ENCODE measurements around the gene KPNA2.

The KPNA2 gene

DNA sequence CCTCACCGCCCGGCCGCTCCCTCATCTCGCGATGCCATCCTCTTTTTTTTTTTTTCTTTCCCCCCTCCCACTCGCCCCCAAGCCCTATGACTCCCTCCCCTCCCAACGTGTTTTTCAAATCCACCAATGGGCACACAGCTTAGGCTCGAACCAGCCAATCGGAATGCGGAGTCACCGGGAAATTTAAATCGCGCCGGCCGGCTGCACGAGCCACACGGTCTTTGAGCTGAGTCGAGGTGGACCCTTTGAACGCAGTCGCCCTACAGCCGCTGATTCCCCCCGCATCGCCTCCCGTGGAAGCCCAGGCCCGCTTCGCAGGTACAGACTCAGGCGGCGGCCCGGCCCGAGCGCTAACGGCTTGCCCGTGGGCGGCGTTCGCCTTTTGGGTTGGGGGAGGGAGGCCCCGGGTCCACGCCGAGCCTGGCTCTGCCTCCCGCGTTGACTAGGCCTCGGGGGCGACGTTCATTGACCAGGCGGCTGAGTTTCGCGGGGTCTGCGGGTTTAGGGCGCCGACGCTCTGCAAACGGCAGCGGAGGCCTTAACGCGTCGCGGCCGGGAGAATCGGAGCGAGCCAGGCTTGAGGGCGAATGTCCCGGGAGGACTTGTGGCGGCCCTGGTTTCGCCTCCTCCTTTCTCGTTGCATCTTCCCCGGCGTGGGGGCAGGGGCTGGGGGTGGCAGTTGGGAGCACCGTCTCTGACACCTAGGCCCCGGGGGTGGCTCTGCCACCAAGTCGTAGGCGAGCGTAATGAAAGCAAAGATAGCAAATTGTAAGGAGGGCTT, at the start of gene KPNA2:
Gene KPNA2 (plus strand): TSS at position 213 of the 781 bp plus-strand sequence. CDS start 1,398 bp downstream, outside the sequence.
- peak; percentile 92 for DNase-seq (ENCODE audit: low read depth)
- H3K4me3 ChIP-seq (ENCODE audit: control insufficient read depth, low read depth, low read length) = peak within 1 kb of the TSS; percentile 87
- no peak for TF ChIP-seq CTCF (IDR thresholded peaks at IDR 0.05; ENCODE audit: control insufficient read depth, insufficient read depth, low read depth, low read length, missing control alignments)

DNA sequence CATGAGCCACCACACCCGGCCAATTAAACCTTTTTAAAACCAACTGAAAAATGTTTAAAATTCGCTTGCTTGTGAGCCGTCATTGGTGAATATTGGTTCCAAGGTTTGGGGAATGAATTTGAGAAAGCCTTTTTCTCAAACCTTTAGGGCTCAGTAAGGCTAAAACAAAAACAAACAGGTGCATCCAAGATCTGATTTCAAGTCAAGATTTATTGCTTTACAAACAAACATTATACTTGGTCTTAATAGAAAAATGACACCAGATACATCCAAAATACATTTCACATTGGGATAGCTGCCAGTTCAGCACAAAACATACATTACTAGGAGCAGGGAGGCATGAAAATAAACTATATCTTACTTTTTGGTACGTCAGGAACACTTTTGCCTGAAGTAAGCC, 44.6 kb upstream of the KPNA2 start:
- no peak overlapping the region for H3K4me3 ChIP-seq (ENCODE audit: control insufficient read depth, low read depth, low read length)
- no peak for DNase-seq (ENCODE audit: low read depth)
- TF ChIP-seq CTCF (IDR thresholded peaks at IDR 0.05; ENCODE audit: control insufficient read depth, insufficient read depth, low read depth, low read length, missing control alignments) = no peak

DNA sequence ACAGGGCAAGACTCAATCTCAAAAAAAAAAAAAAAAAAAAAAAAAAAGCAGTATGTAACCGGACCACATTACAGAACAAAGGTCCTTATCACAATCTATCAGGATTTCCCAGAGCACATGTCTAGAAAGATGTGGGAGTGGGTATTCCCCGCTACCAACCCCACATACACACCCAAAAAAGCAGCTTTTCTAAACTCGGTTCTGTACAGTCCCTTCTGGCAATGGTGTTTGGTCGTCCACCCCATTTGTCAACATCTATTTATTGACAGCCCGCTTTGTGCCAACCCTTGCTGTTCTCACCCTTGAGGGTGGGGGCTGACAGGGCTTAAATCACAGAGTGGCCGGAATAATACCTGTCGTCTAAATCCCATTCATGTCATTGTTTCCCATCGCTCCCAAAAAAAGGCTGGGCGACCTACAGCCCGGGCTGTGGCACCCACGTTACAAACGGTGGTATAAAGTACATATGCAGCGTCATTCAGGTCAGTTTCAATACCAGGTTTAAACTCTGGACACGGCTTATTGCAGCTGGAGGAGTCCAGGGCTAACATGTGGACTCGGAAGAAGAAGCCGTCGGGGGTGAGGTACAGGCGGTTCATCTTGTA, 42.9 kb upstream of the KPNA2 start:
- TF ChIP-seq CTCF (IDR thresholded peaks at IDR 0.05; ENCODE audit: control insufficient read depth, insufficient read depth, low read depth, low read length, missing control alignments) = no peak
- H3K4me3 ChIP-seq (ENCODE audit: control insufficient read depth, low read depth, low read length) = peak overlapping the region; percentile 57
- DNase-seq (ENCODE audit: low read depth) = no peak

DNA sequence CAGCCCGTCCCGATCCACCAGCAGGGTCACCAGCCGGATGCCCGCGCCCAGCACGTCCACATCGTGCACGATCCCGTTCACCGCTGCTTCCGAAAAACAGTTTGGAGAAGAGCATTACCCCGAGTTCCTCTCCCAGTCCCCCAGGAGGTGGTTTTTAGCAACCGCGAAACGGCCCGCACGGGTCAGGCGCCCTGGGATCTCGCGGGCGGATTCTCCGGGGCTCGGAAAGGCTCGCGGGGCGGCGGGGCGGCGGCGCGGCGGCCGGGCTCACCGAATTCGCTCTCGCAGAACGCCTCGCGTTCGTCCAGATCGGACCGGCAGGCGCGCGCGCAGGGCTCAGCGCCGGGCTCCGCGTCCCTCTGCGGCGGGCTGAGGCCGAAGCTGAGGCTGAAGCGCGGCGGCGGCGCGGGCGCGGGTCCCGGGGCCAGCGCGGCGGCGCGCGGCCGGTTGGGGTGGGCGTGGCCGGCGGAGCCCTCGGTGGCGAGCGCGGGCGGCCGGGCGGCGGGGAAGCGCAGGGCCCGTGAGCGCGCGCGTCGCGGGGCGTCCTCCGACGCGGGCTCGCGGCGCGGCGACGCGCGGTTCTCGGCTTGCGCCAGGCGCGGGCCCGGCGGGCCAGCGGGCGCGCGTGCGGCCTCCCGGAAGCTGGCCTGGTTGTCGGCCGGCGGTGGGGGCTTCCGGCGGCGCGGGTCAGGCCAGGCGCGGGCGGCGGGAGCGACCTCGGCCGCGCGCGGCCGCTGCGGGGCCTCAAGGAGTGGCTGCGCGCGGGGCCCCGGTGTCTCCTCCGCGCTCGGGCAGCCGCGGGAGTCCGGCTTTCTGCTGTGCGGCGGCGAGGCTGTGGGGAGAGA, 42.2 kb upstream of the KPNA2 start:
- TF ChIP-seq CTCF (IDR thresholded peaks at IDR 0.05; ENCODE audit: control insufficient read depth, insufficient read depth, low read depth, low read length, missing control alignments) = peak; percentile 4
- peak overlapping the region; percentile 85 for H3K4me3 ChIP-seq (ENCODE audit: control insufficient read depth, low read depth, low read length)
- no peak for DNase-seq (ENCODE audit: low read depth)

GRCh38 chr17:67993998-67994361, 41.6 kb upstream of the KPNA2 start:
- TF ChIP-seq CTCF (IDR thresholded peaks at IDR 0.05; ENCODE audit: control insufficient read depth, insufficient read depth, low read depth, low read length, missing control alignments) = no peak
- no peak for DNase-seq (ENCODE audit: low read depth)
- H3K4me3 ChIP-seq (ENCODE audit: control insufficient read depth, low read depth, low read length) = peak overlapping the region; percentile 85

DNA sequence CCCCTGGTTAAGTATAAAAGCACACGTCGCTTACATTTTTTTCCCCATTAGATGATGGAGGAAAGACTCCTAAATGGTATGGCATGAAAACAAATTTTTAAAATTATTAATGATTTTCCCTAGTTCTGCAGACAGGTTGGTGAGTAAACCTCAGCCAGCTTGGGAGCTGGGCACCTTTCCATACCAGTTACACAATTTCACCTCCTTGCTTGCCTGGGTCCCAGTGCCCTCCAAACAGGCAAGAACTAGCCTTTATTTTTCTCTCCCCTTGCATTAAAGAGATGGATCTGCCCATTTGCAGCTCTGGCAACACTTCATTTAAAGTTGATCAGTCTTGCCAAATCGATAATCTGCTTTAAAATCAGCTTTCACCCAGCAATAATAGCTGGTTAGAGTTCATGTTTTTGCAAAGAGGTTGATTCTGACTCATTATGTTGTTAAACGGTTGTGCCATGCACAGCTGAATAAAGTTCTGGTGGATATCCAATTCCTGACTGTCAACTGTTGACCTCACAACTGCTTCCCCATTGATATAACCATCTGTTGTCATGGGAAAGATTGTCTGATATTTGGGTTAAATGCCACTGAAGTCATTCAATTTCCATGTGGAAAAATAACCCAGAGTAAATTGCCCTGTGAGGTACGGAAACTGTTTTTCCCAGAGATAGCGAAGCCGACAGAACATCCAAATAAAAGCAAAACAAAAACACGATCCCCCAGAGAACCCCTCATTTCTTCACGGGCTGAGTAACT, 40.5 kb upstream of the KPNA2 start:
- DNase-seq (ENCODE audit: low read depth) = no peak

More for the DNA sequence above, 40.5 kb upstream of the KPNA2 start:
- TF ChIP-seq CTCF (IDR thresholded peaks at IDR 0.05; ENCODE audit: control insufficient read depth, insufficient read depth, low read depth, low read length, missing control alignments) = no peak
- H3K4me3 ChIP-seq (ENCODE audit: control insufficient read depth, low read depth, low read length) = peak overlapping the region; percentile 46
